BLaER1 (cell line): ENCODE measurements around the gene BRD1.

Experiments
- H3K27ac ChIP-seq: shearing (Covaris generic); formaldehyde crosslinking; 2 replicates; pipeline ENCODE4 v1.8.1; 2022
- H3K27me3 ChIP-seq: shearing (Covaris generic); formaldehyde crosslinking; 2 replicates; pipeline ENCODE4 v1.8.1; 2022
- H3K36me3 ChIP-seq: shearing (Covaris generic); formaldehyde crosslinking; 2 replicates; pipeline ENCODE4 v1.8.1; 2022
- H3K4me1 ChIP-seq: shearing (Covaris generic); formaldehyde crosslinking; 2 replicates; pipeline ENCODE4 v1.8.1; 2022
- H3K4me2 ChIP-seq: shearing (Covaris generic); formaldehyde crosslinking; 2 replicates; pipeline ENCODE4 v1.8.1; 2022
- H3K4me3 ChIP-seq: shearing (Covaris generic); formaldehyde crosslinking; 2 replicates; pipeline ENCODE4 v1.8.1; 2022
- H3K9ac ChIP-seq: shearing (Covaris generic); formaldehyde crosslinking; 2 replicates; pipeline ENCODE4 v1.8.1; 2022
- H3K9me3 ChIP-seq: shearing (Covaris generic); formaldehyde crosslinking; 2 replicates; pipeline ENCODE4 v1.8.1; 2022
- H4K20me1 ChIP-seq: shearing (Covaris generic); formaldehyde crosslinking; 2 replicates; pipeline ENCODE4 v1.8.1; 2022
- Cebpa-rat ChIP-seq: shearing (Covaris generic); IDR thresholded peaks from 2 replicates; pipeline ENCODE4 v1.8.1; 2022

The BRD1 gene

DNA sequence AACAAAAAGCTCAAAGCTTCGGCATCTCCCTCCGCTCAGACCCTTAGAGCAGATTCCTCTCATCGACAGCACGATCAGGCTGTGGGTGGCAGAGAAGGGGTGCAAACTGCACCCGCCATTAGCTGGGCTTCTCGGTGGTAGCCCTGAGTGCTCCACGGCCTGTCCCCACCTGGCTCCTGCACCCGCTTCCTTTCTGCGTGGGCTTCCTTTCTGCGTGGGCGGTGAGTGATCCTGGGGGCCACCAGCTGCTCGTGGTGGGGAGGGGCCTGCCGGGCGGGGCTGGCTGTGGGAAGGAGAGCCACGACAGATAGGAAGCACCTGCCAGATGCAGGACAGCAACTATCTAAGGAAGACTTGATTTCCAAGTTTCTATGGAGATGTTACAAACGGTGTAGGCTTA is 55.0 kb downstream of the BRD1 start:
- H3K9ac ChIP-seq: peak overlapping the region; percentile 74
- H3K36me3 ChIP-seq: peaks cover 36% of the 10 kb centered on the region
- H3K4me2 ChIP-seq: peak overlapping the region; percentile 87
- peaks cover 19% of the 10 kb centered on the region for H4K20me1 ChIP-seq
- no peaks in the 10 kb centered on the region for H3K9me3 ChIP-seq
- peak overlapping the region; percentile 29 for H3K4me3 ChIP-seq
- no peak for TF ChIP-seq Cebpa-rat
- H3K4me1 ChIP-seq: peaks cover 99% of the 10 kb centered on the region
- no peaks in the 10 kb centered on the region for H3K27me3 ChIP-seq
- peak overlapping the region; percentile 90 for H3K27ac ChIP-seq

DNA sequence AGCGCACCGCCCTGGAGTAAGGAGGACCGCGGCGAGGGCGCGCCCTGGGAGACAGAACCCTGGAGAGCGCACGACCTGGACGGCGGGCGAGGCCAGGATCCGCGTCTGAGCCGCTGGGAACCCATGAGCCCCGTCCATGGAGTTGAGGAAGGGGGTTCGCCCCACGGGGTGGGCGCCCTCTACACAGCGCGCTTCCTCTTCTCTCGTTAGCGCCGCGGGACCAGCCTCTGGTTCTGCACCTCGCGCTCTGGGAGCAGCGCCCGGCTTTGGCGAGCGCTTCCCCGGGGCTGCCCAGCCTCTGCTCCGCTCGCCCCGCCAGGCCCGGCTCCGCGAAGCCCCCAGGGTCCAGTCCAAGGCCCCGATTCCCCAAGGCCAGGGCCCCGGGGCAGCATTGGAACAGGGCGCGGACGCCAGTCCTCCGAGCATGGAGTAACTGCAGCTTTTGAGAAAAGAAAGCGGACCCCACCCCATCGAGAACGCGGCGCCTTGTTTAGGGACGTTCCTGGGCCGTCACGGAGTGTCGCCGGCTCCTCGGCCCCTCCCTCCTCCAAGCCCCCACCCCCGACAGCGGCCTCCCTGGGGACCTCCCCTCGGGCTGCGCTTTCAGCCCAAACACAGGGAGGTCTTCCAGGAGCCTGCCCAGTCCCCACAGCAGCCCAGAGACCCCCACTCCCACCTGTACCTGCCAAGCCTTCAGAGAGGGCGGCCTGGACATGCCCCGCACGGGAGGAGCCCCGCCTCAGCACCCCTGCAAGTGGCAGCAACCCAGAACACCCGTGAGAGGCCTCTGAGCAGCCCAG is 56.2 kb downstream of the BRD1 start:
- Histone ChIP-seq H3K9ac (peak overlapping the region; percentile 74; the same call in 1 of the 2 replicates), H3K4me1 (peaks cover 92% of the 10 kb centered on the region), H4K20me1 (peaks cover 7% of the 10 kb centered on the region), H3K4me3 (peak overlapping the region; percentile 29; the same call in 1 of the 2 replicates), H3K4me2 (peak overlapping the region; percentile 87), H3K27me3 (no peaks in the 10 kb centered on the region), H3K36me3 (peaks cover 24% of the 10 kb centered on the region), H3K9me3 (peaks cover 9% of the 10 kb centered on the region), H3K27ac (peak overlapping the region; percentile 90)
- no peak for TF ChIP-seq Cebpa-rat

DNA sequence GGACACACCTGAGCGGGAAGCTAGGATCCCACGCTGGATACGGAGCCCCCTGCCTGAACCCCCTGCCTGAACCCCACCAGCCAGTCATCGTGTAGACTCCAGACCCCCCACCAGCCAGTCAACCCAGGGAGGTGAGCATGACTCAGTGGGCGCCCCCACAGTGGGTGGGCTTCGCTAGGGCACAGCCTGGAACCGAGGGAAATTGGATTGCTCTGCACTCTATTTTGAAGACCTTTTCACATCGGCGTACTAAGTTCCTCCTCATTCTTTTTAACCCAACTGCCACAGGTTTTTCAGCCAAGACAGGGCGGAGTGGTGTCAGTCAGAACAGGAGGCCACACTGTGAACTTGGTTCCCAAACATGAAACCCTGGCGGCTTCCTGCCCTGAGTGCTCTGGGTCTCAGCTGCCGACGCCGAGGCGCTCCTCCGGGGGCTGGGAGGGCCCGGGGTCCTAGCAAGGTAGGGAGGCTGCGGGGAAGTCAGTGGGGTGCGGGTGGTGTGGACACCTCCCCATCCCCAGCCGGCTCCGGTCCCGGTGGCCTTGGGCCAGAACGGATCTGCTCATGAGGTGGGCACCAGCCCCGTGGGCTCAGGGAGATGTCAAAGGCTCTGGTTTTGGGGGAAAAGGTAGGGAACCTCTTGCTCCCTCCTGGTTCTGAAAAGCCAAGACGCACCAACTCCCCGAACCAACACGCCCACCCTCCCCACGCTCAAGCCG is 57.0 kb downstream of the BRD1 start:
- H3K9me3 ChIP-seq: peaks cover 15% of the 10 kb centered on the region
- peaks cover 89% of the 10 kb centered on the region for H3K4me1 ChIP-seq
- peaks cover 18% of the 10 kb centered on the region for H3K36me3 ChIP-seq
- TF ChIP-seq Cebpa-rat: no peak
- H3K9ac ChIP-seq: 0 out of 2 replicates have a peak overlapping the region, but pooled peaks have one; percentile 74
- no peaks in the 10 kb centered on the region for H4K20me1 ChIP-seq
- no peaks in the 10 kb centered on the region for H3K27me3 ChIP-seq
- peak overlapping the region; percentile 90 for H3K27ac ChIP-seq
- H3K4me3 ChIP-seq: no peak overlapping the region
- peak overlapping the region; percentile 87 for H3K4me2 ChIP-seq

DNA sequence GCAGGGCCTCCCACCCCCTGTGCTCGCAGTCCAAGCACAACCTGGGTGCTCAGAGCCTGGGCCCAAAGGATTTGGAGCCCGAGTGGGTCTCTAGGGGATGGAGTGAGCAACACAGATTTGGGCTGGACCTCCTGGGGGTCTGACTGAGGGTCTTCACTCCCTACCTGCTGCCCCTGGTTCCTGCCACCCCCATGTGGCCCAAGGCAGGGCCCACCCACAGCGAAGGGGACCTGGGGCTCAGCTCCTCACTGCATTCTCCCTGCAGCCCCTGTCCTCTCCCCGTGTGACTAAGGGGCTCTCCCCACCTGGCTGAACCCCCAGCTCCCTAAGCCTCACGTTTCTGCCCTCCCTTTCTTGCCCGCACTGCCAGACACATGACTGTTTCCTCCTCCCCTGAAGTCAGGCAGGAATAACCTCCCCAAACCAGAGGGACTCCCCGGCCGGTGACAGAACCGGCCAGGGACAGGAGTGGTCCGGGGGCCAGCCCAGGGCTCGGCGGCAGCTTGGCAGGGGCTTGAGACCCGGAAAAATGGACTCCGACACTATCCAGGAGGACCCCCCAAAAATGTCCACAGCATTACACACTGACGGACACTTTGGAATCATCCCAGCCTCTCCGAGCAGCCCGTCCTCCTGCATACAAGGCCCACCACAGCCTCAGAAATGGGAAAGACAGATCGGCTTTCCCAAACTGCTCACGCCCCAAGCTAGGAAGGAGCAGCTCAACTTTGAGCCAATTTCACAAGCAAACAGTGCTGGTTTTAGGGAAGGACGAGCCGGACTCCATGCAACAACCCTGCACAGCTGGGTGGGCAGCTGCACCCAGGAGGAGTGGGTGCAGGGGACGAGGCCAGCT is 57.8 kb downstream of the BRD1 start:
- peak overlapping the region; percentile 90 for H3K27ac ChIP-seq

DNA sequence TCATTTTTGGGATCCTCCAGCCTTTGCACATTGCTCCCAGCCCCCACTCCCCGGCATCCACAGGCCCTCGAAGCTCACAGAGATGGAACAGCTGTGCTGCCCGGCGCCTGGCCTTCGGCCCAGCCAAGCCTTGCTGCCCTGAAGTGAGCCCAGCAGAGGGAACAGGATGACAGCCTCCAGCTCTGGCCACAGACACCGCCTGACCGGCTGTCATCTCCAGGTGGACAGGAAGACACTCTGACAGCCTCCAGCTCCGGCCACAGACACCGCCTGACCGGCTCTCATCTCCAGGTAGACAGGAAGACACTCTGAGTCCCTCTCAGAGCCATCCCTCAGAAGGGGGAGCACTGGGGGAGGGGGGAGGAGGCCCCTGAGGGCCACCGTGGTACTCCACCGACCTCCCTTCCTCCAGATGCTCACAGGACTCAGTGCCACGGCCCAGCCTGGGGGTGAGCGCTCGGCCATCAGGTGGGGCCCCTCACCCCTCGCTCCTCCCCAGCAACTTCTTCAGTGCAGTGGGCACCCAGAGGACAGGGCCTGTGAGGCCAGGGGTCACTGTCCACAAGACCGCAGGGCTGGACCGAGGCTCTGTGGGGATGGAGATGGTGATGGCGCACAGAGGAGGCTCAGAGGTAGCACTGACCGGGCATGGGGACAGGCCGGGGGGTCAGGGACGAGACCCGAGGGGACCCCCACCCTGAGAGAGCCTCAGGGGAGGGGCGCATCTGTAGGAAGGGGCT is 58.6 kb downstream of the BRD1 start:
- peaks cover 90% of the 10 kb centered on the region for H3K4me1 ChIP-seq
- no peaks in the 10 kb centered on the region for H4K20me1 ChIP-seq
- H3K36me3 ChIP-seq: peaks cover 4% of the 10 kb centered on the region
- H3K4me2 ChIP-seq: peak overlapping the region; percentile 87
- no peak for TF ChIP-seq Cebpa-rat
- H3K27ac ChIP-seq: peak overlapping the region; percentile 90
- no peak overlapping the region for H3K4me3 ChIP-seq
- peak overlapping the region; percentile 18; the same call in 1 of the 2 replicates for H3K9ac ChIP-seq
- H3K27me3 ChIP-seq: no peaks in the 10 kb centered on the region
- H3K9me3 ChIP-seq: peaks cover 15% of the 10 kb centered on the region

More for the DNA sequence above, 57.8 kb downstream of the BRD1 start:
- Histone ChIP-seq H3K4me1 (peaks cover 90% of the 10 kb centered on the region), H3K9me3 (peaks cover 15% of the 10 kb centered on the region), H3K4me2 (peak overlapping the region; percentile 87), H3K36me3 (peaks cover 12% of the 10 kb centered on the region), H4K20me1 (no peaks in the 10 kb centered on the region), H3K27me3 (no peaks in the 10 kb centered on the region), H3K4me3 (no peak overlapping the region), H3K9ac (peak overlapping the region; percentile 18; the same call in 1 of the 2 replicates)
- TF ChIP-seq Cebpa-rat: no peak

DNA sequence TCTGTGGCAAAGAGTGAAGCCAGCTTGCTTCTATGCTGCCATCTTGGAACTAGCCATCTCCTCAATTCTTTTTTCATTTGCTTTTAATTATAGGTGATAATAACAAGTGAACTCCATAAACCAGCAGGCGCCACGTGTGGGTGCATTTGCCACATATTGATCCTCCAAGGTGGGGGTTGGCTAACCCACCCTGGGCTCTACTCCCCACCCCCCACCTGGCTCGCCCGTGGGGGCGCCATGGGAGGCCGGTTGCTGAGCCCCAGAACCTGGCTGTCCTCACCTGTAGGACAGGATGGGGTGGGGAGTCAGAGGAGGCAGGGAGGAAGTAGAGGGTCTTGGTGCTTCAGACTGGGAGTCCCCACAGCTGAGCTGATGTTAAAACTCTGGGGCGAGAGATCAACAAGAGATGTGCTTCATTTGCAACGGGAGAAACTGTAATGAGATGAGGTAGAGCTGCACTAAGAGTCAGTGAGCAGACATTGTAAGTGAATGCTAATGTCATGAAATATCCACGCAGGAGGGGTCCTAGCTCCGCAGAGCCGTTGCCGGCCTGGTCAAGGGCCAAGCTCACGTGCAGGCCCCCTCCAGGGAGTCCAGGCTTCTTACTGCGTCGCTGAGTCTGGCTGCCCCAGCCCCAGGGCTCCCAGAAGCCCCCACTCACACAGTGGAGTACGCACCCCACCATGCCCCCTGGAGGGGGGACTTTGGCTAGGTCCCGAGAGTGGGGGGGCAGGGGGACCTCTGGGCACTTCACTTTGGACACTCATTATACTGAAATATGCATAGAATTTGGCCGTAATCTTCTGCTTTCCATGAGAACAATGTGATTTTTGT is 59.4 kb downstream of the BRD1 start:
- Histone ChIP-seq H3K9ac (0 out of 2 replicates have a peak overlapping the region, but pooled peaks have one; percentile 18), H3K4me1 (peaks cover 90% of the 10 kb centered on the region), H3K36me3 (no peaks in the 10 kb centered on the region), H4K20me1 (no peaks in the 10 kb centered on the region), H3K27ac (peak overlapping the region; percentile 90), H3K27me3 (no peaks in the 10 kb centered on the region), H3K4me2 (peak overlapping the region; percentile 87), H3K4me3 (no peak overlapping the region), H3K9me3 (peaks cover 15% of the 10 kb centered on the region)
- no peak for TF ChIP-seq Cebpa-rat

DNA sequence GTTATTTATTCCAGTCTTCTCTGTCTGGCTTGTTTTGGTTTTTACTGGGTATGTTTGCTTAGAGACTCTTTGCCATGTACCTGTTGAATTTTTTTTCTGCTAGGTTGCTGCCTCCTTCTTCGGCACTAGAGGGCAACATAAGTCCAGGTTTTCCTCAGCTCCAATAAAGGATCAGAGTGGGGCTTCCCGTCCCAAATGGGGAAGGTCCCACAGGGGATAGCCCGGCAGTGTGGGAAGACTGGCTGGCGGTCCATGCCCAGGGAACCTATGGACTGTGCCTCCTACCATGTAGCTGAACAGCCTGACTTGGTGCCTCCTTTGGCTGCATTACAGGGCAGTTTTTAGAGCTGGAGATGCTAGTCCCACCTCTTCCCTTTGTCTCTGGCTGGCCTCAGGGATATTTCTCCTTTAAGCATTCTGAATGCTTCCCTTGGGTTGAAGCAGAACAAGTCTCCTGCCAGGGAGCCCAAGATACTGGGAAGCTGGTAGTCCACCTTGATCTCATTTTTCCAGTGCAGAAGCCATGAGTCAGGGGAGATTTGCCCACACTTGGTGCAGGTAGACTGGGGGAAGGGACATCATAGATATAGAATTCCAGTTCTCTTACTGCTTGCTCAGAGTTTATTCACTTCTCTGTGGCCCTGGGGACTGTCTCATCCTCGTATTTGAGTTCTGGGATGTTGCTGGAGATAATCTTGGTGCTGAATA is 60.2 kb downstream of the BRD1 start:
- Histone ChIP-seq H3K4me3 (no peak overlapping the region), H3K36me3 (no peaks in the 10 kb centered on the region), H3K4me1 (peaks cover 90% of the 10 kb centered on the region), H3K4me2 (peak overlapping the region; percentile 87), H4K20me1 (no peaks in the 10 kb centered on the region), H3K27ac (peak overlapping the region; percentile 13; the same call in 1 of the 2 replicates), H3K9ac (no peak overlapping the region), H3K9me3 (peaks cover 15% of the 10 kb centered on the region), H3K27me3 (no peaks in the 10 kb centered on the region)
- no peak for TF ChIP-seq Cebpa-rat

DNA sequence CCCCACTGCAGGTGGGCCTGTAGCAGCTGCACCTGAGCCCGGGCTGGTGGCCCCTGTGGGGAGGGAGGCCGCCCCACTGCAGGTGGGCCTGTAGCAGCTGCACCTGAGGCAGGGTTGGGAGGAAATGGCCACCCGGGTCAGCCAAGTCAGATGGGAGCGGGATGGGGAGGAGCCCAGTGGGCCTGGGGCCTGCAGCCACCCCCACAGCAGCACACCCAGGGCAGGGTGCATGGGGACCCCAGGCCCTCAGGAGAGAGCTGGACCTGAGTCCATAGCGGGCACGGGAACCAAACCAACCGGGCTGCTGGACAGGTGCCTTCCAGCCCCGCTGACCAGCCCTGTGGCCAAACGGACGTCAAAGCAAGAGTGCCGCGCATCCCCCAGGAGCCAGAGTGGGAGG is 61.7 kb downstream of the BRD1 start:
- Histone ChIP-seq H3K27ac (peak overlapping the region; percentile 55; the same call in 1 of the 2 replicates), H3K4me1 (peaks cover 90% of the 10 kb centered on the region), H3K9ac (no peak overlapping the region), H3K36me3 (no peaks in the 10 kb centered on the region), H3K9me3 (peaks cover 15% of the 10 kb centered on the region), H3K4me2 (peak overlapping the region; percentile 53), H4K20me1 (no peaks in the 10 kb centered on the region), H3K4me3 (no peak overlapping the region), H3K27me3 (no peaks in the 10 kb centered on the region)
- TF ChIP-seq Cebpa-rat: no peak
